GM12892 (cell line): ENCODE results near the gene BCL11A.

Experiments
- POLR2A ChIP-seq: IDR thresholded peaks from 2 replicates; pipeline ENCODE4 v1.6.1; 2011; ENCODE audit warnings: low read depth, low read length, control low read depth
- TAF1 ChIP-seq: IDR thresholded peaks from 2 replicates; pipeline ENCODE4 v1.6.1; 2011; ENCODE audit warnings: low read depth, mild to moderate bottlenecking, control low read depth, low read length, borderline replicate concordance

GRCh38 chr2:60585276-60585675 is 31.8 kb upstream of the BCL11A start:
- TF ChIP-seq POLR2A: no peak
- no peak for TF ChIP-seq TAF1
